ENCODE results near the gene PROZ.

The PROZ gene

DNA sequence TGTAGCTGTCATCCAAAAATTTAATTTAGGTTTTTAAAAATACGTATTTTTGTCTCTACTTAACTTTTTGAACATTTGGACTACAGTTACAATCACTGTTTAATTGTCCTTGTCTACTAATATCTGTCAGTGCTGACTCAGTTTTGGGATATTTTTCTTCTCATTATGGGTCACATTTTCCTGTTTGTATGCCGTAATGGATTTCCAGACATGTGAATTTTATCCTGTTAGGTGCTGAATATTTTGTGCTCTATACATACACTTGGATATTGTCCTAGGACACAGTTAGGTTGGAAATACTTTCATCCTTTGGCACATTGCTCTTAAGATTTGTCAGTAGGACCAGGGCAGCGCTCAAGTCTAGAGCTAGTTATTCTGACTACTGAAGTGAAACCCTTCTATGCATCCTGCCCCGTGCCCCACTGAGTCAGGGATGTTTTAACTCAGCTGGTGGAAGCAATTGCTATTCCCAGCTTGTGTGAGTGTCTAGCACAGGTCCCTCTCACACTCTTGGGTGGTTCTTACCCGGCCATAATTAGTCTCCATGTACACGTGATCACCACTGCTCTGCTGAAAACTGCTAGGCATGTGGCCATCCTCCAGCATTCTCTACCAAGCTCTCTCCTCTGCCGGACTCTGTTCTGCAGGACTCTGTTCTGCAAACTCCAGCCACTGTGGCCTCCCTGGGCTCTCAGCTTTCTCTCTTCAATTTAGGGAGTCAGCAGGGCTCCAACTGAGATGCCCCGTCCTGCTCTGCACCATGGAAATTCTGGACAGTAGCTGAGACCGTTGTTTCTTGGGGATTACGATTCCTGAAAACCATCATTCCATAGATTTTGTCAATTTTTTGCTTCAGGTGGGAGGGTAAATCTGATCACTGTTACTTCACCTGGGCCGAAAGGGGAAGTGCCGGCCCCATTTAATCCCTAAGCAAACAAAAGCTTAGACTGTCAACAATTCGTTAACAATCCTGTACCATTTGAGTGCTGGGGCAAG, 11.1 kb downstream of the PROZ start:
- no peak for TF ChIP-seq ZFX (IDR thresholded peaks at IDR 0.05)
- TF ChIP-seq CTCF (conservative IDR thresholded peaks at IDR 0.05), result no peak
- peak overlapping the region; percentile 66 for H3K27ac ChIP-seq

DNA sequence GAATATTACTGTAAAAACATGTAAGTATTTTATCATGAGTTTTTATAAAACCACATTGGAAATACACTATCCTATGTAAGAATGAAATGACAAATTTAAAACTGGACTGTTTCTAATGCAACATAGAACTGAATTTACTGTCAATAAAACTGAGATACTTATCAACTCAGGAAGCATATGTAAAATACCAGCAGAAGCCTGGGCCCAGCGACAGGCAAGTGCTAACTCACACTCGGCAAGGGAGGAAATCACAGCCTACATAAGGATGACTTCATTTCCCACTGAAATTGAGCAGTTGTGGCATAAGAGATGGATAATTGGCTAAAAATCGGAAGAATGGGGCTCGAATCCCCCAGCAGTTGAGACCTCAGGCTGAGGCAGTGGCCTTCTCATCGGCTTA, 12.1 kb downstream of the PROZ start:
- no peak for TF ChIP-seq CTCF (conservative IDR thresholded peaks at IDR 0.05)
- TF ChIP-seq ZFX (IDR thresholded peaks at IDR 0.05), result no peak
- peak overlapping the region; percentile 77 for H3K27ac ChIP-seq

DNA sequence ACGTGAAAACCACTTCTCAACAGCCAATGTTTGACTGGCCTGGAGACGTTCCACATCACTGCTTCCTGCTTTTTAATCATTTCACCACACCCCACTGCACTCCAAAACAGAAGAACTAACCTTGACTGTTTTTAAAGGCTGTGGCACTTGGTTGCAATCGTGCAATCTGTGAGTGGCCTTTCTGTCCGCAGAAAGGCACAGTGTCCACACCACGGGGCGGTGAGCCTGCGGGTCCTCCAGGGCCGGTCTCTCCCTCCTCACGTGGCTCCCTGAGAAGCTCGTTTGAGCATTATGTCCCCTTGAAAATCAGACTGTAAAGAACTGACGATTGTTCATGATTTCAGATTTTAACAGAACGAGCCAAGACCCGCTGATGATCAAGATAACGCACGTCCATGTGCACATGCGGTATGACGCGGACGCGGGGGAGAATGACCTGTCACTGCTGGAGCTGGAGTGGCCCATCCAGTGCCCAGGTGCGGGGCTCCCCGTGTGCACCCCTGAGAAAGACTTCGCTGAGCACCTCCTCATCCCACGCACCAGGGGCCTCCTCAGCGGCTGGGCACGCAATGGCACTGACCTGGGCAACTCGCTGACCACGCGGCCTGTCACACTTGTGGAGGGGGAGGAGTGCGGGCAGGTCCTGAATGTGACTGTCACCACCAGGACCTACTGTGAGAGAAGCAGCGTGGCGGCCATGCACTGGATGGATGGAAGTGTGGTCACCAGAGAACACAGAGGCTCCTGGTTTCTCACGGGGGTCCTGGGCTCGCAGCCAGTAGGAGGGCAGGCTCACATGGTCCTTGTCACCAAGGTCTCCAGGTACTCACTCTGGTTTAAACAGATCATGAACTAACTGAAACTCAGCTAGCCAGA, 13.0 kb downstream of the PROZ start:
- H3K27ac ChIP-seq, result peak overlapping the region; percentile 77
- TF ChIP-seq ZFX (IDR thresholded peaks at IDR 0.05) (no peak), CTCF (conservative IDR thresholded peaks at IDR 0.05) (no peak)

GRCh38 chr13:113172419-113172926, 14.0 kb downstream of the PROZ start:
- peak overlapping the region; percentile 77; the same call in 1 of the 2 replicates for H3K27ac ChIP-seq
- TF ChIP-seq CTCF (conservative IDR thresholded peaks at IDR 0.05) (no peak), ZFX (IDR thresholded peaks at IDR 0.05) (no peak)

DNA sequence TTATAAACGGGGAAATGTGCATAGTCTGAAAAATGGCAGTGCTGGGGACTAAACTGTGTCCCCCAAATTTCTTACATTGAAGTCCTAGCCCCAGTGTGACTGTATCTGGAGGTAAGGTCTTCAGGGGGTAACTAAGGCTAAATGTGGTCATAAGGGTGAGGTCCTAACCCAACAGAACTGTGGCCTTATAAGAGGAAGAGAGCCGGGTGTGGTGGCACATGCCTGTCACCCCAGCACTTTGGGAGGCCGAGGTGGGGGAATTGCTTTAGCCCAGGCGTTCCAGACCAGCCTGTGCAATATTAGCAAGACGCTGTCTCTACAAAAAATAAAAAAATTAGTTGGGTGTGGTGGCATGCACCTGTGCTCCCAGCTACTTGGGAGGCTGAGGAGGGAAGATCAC, 17.8 kb downstream of the PROZ start:
- TF ChIP-seq ZFX (IDR thresholded peaks at IDR 0.05) (no peak), CTCF (conservative IDR thresholded peaks at IDR 0.05) (no peak)

GRCh38 chr13:113176822-113177221, 18.4 kb downstream of the PROZ start:
- TF ChIP-seq ZFX (IDR thresholded peaks at IDR 0.05), result no peak
- no peak for TF ChIP-seq CTCF (conservative IDR thresholded peaks at IDR 0.05)
- H3K27ac ChIP-seq, result no peak overlapping the region

More for the DNA sequence above, 17.8 kb downstream of the PROZ start:
- H3K27ac ChIP-seq, result no peak overlapping the region
